Stimulated activated CD4-positive, alpha-beta T cell treated with anti-CD3 and anti-CD28 coated beads, Interleukin-12 subunit alpha, Interleukin-12 subunit beta, amount 100 ng/mL, for 24 hours (primary cell): ENCODE results near the gene CT45A3.
A peak's percentile ranks its signal among the peaks of the same experiment; 100 is the strongest.
"Not testable (repeated sequence)": the region's sequence is repeated elsewhere in the genome, so short reads cannot be mapped to it uniquely, and the experiment has no call there.

Source experiments
- DNase-seq, 2 experiments: peaks; one replicate each; pipeline ENCODE4 v3.0.0-alpha.2; 2020; ENCODE audit warnings: low read depth in 2 of 2

Gene CT45A3, protein sequence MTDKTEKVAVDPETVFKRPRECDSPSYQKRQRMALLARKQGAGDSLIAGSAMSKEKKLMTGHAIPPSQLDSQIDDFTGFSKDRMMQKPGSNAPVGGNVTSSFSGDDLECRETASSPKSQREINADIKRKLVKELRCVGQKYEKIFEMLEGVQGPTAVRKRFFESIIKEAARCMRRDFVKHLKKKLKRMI

DNA sequence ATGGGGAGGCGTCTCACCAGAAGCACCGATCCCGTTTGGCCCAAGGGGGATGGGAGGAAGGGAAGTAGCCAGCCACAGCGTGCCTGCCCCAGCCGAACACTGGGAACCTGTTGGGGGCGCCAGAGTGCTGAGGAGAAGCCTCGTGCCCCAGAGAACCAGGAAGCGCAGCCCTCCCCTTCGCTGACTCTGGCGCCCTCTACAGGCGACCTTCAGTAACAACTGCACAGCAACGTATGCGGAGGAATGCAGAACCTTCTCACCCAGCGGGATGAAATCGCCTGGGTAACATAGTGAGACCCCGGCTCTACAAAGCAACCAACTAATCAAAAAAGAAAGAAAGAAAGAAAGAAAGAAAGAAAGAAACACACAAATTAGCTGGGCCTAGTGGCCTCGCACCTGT, at the start of gene CT45A3:
TSS of gene CT45A3 (minus strand) at position 101 of the 400 bp plus-strand sequence. CDS start 3,747 bp downstream, outside the sequence.
- not testable (repeated sequence) for DNase-seq

DNA sequence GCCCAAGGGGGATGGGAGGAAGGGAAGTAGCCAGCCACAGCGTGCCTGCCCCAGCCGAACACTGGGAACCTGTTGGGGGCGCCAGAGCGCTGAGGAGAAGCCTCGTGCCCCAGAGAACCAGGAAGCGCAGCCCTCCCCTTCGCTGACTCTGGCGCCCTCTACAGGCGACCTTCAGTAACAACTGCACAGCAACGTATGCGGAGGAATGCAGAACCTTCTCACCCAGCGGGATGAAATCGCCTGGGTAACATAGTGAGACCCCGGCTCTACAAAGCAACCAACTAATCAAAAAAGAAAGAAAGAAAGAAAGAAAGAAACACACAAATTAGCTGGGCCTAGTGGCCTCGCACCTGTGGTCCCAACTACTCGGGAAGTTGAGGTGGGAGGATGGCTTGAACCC, 34.7 kb upstream of the CT45A3 start, which contains the start of gene CT45A6:
TSS of gene CT45A6 (minus strand) at position 101 of the 400 bp plus-strand sequence. CDS start 3,794 bp downstream, outside the sequence.
- DNase-seq: not testable (repeated sequence)

DNA sequence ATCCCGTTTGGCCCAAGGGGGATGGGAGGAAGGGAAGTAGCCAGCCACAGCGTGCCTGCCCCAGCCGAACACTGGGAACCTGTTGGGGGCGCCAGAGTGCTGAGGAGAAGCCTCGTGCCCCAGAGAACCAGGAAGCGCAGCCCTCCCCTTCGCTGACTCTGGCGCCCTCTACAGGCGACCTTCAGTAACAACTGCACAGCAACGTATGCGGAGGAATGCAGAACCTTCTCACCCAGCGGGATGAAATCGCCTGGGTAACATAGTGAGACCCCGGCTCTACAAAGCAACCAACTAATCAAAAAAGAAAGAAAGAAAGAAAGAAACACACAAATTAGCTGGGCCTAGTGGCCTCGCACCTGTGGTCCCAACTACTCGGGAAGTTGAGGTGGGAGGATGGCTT, 17.4 kb upstream of the CT45A3 start, which contains the start of gene CT45A5:
TSS of gene CT45A5 (minus strand) at position 101 of the 400 bp plus-strand sequence. CDS start 3,774 bp downstream, outside the sequence.
- not testable (repeated sequence) for DNase-seq

DNA sequence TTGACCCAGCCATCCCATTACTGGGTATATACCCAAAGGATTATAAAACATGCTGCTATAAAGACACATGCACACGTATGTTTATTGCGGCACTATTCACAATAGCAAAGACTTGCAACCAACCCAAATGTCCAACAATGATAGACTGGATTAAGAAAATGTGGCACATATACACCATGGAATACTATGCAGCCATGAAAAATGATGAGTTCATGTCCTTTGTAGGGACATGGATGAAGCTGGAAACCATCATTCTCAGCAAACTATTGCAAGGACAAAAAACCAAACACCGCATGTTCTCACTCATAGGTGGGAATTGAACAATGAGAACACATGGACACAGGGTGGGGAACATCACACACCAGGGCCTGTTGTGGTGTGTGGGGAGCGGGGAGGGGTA, 23.3 kb downstream of the CT45A3 start:
- not testable (repeated sequence) for DNase-seq

DNA sequence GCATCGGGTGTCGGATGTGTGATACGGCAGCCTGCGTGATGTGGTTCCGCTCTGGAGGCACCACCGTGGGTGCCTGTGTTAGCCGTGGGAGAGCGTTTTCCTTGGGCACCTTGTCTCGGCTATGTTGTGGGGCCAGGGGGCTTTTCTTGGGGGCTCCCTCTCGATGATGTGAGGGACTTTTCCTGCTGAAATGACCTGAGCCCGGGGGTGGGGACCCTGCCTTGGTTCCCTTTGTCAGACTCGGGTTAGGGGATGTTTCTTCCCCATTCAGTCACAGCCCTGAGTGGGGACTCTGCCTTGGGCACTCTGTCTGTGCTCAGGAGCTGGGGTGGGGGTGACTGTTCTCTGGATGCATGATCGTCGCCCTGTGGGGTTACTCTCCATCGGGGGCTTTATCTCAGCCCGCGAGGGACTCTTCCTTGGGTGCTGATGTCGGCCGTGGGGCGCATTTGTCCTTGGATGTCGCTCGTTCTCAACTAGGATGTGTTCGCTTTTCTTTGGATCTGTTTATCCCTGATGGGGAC, 26.7 kb downstream of the CT45A3 start:
- DNase-seq: no peak

- DNase-seq: peak; percentile 23 to 61
Measured at GRCh38 chrX:135740681-135741149, 27.3 kb downstream of the CT45A3 start.

GRCh38 chrX:135737366-135738071, 30.5 kb downstream of the CT45A3 start:
- no peak for DNase-seq

GRCh38 chrX:135734666-135735065, 33.3 kb downstream of the CT45A3 start:
- not testable (repeated sequence) for DNase-seq

DNA sequence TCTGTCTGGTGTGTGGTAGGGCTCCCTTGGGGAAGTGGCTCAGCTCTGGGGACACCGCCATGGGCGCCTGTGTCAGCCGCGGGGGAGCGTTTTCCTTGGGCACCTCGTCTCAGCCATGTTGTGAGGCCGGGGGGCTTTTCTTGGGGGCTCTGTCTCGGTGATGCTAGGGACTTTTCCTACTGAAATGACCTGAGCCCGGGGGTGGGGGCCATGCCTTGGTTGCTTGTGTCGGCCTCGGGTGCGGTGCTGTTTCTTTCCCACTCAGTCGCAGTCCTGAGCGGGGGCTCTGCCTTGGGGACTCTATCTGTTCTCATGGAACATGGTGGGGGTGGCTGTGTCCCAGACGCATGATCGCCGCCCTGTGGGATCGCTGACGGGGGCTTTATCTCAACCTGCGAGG, 54.2 kb downstream of the CT45A3 start:
- DNase-seq: no peak

- DNase-seq: peak in 1 of 2 experiments; percentile 41
Measured at GRCh38 chrX:135713183-135713689, 54.8 kb downstream of the CT45A3 start, which contains the start of gene CT45A1. Gene CT45A1, plus strand, starts transcription at chrX:135713639. Its CDS starts 5,302 bp downstream, at chrX:135718941.
